COLO668 (cell line): Measurements from ENCODE around the gene KRTAP3-1.
"Not testable (repeated sequence)": the region's sequence is repeated elsewhere in the genome, so short reads cannot be mapped to it uniquely, and the experiment has no call there.

Experiments used
- DNase-seq: peaks from one replicate; lab custom pipeline; 2025; ENCODE audit not compliant: unreplicated experiment; lab: John Stamatoyannopoulos, UW

KRTAP3-1 gene

GRCh38 chr17:41016578-41017215, 7.8 kb upstream of the KRTAP3-1 start:
- no peak for DNase-seq

- DNase-seq = no peak
Observed at GRCh38 chr17:41015454-41015853, 6.5 kb upstream of the KRTAP3-1 start.

- no peak for DNase-seq
Observed at GRCh38 chr17:41013606-41014005, 4.7 kb upstream of the KRTAP3-1 start.

- no peak for DNase-seq
Observed at GRCh38 chr17:41013181-41013580, 4.3 kb upstream of the KRTAP3-1 start.

- peak; percentile 23 for DNase-seq
Observed at GRCh38 chr17:41012326-41013120, 3.6 kb upstream of the KRTAP3-1 start.

GRCh38 chr17:41010441-41010840, 1.5 kb upstream of the KRTAP3-1 start:
- no peak for DNase-seq

GRCh38 chr17:41009936-41010335, 1.0 kb upstream of the KRTAP3-1 start:
- DNase-seq = no peak

- peak; percentile 4 for DNase-seq
Observed at GRCh38 chr17:41009301-41009760, 403 bp upstream of the KRTAP3-1 start.

- peak; percentile 33 for DNase-seq
Observed at GRCh38 chr17:41004397-41004796, 4.5 kb downstream of the KRTAP3-1 start.

GRCh38 chr17:41003926-41004325, 5.0 kb downstream of the KRTAP3-1 start:
- DNase-seq = no peak

- DNase-seq = no peak
Observed at GRCh38 chr17:41002814-41003213, 6.1 kb downstream of the KRTAP3-1 start.

- DNase-seq = no peak
Observed at GRCh38 chr17:41001795-41002194, 7.1 kb downstream of the KRTAP3-1 start.

- DNase-seq = not testable (repeated sequence)
Observed at GRCh38 chr17:40999563-40999962, 9.4 kb downstream of the KRTAP3-1 start, which contains the start of gene KRTAP3-2. KRTAP3-2 (minus strand) TSS chr17:40999906; CDS start chr17:40999853, 53 bp downstream.

- DNase-seq = no peak
Observed at GRCh38 chr17:40997361-40997760, 11.6 kb downstream of the KRTAP3-1 start.

- no peak for DNase-seq
Observed at GRCh38 chr17:40996829-40997228, 12.1 kb downstream of the KRTAP3-1 start.

- DNase-seq = no peak
Observed at GRCh38 chr17:40995116-40995515, 13.8 kb downstream of the KRTAP3-1 start.

GRCh38 chr17:40993839-40994238, 15.1 kb downstream of the KRTAP3-1 start, which contains the start of gene KRTAP3-3:
KRTAP3-3 (minus strand) TSS chr17:40994164; CDS start chr17:40994097, 67 bp downstream.
- DNase-seq = peak; percentile 30

- DNase-seq = no peak
Observed at GRCh38 chr17:40993084-40993483, 15.8 kb downstream of the KRTAP3-1 start.

GRCh38 chr17:40992666-40993065, 16.3 kb downstream of the KRTAP3-1 start:
- DNase-seq = no peak

GRCh38 chr17:40986920-40987319, 22.0 kb downstream of the KRTAP3-1 start:
- no peak for DNase-seq

GRCh38 chr17:40984226-40984625, 24.7 kb downstream of the KRTAP3-1 start, which contains the start of gene KRT40:
KRT40 (minus strand) TSS chr17:40984326; CDS start chr17:40984273, 53 bp downstream.
- no peak for DNase-seq

GRCh38 chr17:40981115-40981514, 27.8 kb downstream of the KRTAP3-1 start:
- no peak for DNase-seq
